HL-60/S4 treated with retinoic acid at 250 ng/mL for 4 days and 3 days (cell line): Measurements from ENCODE around the gene NDUFA11.
"Not testable (repeated sequence)": the region's sequence is repeated elsewhere in the genome, so short reads cannot be mapped to it uniquely, and the experiment has no call there.

Experiments
- in situ Hi-C: fragments of 300-500 bp; cut with MboI; formaldehyde crosslinking; loops from 2 replicates; pipeline ENCODE4 v1.7.0; 2022; ENCODE audit warnings: low sequenced_read_pairs

The NDUFA11 gene

DNA sequence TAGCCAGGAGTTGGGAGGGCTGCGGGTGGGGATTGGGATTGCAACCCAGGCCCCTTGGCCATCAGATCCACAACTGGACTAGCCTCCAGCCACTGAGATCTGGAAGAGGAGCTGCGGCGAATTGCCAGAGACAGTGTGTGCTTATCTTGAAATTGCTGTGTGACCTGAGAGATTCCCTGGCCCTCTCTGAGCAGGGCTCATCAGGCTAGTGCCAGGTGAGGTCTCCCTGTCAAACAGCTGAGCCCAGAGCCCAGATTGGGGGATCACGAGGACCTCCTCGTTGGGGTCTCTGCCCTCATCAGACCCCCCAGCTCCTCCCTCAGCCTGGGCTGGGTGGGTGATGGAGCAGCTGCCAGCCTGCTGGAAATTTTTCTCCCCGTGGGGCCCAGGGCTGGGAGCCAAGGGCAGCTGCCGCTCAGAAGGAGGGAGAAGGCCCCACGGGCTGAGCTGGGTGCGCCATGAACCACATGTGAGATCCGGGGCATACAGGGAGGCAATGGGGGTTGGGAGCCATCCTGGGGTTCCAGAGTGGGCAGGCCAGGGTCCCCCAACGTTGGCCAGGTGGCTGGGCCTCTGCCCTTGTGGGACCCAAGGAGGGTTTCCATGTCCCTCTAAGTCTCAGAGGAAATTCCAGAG, 40.4 kb downstream of the NDUFA11 start:
- in situ Hi-C loops: no loop called here

DNA sequence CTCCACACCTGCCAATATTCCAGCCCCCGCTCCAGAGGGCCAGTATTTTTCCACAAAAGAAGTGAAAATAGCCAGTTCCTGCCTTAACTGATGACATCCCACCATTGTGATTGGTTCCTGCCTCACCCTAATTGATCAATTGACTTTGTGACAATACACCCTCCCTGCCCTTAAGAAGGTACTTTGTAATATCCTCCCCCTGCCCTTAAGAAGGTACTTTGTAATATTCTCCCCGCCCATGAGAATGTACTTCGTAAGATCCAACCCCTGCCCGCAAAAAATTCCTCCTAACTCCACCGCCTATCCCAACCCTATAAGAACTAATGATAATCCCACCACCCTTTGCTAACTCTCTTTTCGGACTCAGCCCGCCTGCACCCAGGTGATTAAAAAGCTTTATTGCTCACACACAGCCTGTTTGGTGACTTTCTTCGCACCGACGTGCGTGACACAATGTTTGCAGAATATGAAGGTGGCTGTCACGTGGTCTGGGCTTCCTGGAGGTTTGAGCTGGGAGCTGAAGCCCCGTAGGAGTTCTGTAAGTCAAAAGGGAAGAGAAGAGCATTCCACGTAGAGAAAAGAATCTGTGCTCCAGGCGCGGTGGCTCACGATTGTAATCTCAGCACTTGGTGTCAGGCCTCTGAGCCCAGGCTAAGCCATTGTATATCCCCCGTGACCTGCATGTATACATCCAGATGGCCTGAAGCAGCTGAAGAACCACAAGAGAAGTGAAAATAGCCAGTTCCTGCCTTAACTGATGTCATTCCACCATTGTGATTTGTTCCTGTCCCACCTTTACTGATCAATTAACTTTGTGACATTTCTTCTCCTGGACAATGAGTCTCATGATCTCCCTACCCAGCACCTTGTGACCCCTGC, 46.1 kb downstream of the NDUFA11 start:
- in situ Hi-C loops: no loop called here

DNA sequence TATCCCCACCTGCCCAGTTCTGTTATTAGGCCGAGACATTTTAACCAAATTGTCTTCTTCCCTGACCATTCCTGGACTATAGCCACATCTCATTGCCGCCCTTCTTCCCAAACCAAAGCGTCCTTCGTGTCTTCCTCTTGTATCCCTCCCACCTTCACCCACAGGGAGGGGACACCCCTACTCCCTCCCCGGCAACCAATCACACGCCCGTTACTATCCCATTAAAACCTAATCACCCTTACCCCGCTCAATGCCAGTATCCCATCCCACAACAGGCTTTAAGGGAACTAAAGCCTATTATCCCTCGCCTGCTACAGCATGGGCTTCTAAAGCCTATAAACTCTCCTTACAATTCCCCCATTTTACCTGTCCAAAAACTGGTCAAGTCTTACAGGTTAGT, 48.4 kb downstream of the NDUFA11 start:
- in situ Hi-C loops: not testable (repeated sequence)

DNA sequence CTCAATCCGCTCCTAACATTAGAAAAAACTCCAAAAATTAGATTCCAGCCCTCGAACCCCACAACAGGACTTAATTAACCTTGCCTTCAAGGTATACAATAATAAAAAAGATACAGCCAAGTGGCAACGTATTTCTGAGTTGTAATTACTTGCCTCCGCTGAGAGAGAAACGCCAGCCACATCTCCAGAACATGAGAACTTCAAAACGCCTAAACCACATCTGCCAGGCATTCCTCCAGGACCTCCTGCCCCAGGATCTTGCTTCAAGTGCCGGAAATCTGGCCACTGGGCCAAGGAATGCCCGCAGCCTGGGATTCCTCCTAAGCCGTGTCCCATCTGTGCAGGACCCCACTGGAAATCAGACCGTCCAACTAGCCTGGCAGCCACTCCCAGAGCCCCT, 49.5 kb downstream of the NDUFA11 start:
- in situ Hi-C loops: not testable (repeated sequence)

DNA sequence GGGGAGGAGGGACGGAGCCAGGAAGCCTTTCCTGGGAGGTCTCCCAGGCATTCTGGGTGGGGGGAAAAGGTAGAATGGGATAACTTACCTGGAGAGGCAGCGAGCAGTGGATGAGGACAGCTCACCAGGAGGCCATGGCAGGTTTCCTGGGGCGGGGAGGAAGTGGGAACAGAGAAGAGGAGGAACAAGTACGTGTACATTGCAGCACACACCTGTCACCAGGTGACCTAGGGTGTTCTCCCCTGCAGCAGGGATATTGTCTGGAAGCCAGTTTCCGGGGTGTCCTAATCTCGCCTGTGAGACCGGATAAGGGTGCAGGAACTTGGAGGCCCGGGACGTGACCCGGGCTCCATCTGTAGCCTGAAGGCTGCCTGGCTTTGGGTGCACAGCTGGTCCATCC, 52.3 kb downstream of the NDUFA11 start, which contains the start of gene FUT3:
FUT3 (minus strand) TSS at position 148 of the 400 bp plus-strand sequence.
- in situ Hi-C loops: no loop called here

DNA sequence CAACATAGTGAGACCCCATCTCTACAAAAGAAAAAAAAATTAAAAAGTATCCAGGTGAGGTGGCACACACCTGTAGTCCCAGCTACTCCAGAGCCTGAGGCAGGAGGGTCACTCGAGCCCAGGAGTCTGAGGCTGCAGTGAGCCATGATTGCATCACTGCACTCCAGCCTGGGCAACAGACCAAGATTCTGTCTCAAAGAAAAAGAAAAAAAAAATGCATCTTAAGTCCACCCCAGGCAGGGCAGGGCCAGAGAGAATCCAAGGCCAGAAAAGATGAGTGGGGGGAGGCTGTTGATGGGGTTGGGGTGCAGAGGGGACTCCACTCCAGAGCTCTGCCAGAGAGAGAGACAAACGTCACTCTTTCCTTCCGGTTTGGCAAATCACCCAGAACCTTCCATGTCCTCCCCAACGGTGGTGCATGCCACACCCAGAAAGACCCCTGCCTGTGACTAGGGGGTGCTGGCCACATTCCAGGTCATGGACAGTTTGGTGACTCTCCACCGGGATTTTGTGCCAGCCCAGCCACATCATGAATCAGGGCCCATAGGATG, 52.8 kb downstream of the NDUFA11 start:
- in situ Hi-C loops: no loop called here

DNA sequence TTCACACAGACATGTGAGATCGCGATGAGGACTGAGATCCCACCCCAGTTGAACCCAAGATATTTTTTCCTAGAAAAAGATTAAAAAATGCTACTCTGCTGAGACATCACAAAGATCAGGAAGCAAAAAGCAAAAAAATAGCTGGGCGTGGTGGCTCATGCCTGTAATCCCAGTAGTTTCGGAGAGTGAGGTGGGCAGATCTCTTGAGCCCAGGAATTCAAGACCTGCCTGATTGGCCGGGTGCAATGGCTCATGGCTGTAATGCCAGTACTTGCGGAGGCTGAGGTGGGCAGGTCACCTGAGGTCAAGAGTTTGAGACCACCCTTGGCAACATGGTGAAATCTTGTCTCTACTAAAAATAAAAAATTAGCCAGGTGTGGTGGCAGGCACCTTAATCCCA, 53.4 kb downstream of the NDUFA11 start:
- in situ Hi-C loops: no loop called here

DNA sequence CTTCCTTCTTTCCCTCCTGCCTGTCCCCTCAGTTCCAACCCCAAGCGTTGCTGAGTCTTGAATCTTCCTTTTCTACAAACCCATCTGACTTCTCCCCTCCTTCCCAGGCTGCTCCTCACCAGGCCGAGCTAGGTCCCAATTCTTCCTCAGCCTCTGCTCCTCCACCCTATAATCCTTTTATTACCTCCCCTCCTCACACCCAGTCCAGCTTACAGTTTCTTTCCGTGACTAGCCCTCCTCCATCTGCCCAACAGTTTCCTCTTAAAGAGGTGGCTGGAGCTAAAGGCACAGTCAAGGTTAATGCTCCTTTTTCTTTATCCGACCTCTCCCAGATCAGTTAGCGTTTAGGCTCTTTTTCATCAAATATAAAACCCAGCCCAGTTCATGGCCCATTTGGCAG, 55.0 kb downstream of the NDUFA11 start:
- in situ Hi-C loops: not testable (repeated sequence)

DNA sequence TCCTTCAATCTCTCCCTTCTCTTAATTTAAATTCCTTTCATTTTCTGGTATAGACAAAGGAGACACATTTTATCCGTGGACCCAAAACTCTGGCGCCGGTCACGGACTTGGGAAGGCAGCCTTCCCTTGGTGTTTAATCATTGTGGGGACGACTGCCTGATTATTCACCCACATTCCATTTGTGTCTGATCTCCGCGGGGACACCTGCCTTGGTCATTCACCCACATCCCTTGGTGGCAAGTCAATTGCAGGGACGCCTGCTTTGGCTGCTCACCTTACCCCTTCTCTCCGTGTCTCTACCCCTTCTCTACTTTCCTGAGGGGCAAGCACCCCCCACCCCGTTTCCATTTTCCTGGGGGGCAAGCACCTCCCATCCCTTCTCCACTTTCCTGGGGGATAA, 55.7 kb downstream of the NDUFA11 start:
- in situ Hi-C loops: not testable (repeated sequence)
